Measurements from ENCODE around the gene AIMP2. TPM values are rescaled to one million over a fixed set of nuclear protein-coding genes. Genes with fewer than 3 reads are reported as not detected.
"Not testable (repeated sequence)": the region's sequence is repeated elsewhere in the genome, so short reads cannot be mapped to it uniquely, and the experiment has no call there.

The AIMP2 gene
- 10 to 100 TPM; 37.0 to 47.1 TPM for total RNA-seq

DNA sequence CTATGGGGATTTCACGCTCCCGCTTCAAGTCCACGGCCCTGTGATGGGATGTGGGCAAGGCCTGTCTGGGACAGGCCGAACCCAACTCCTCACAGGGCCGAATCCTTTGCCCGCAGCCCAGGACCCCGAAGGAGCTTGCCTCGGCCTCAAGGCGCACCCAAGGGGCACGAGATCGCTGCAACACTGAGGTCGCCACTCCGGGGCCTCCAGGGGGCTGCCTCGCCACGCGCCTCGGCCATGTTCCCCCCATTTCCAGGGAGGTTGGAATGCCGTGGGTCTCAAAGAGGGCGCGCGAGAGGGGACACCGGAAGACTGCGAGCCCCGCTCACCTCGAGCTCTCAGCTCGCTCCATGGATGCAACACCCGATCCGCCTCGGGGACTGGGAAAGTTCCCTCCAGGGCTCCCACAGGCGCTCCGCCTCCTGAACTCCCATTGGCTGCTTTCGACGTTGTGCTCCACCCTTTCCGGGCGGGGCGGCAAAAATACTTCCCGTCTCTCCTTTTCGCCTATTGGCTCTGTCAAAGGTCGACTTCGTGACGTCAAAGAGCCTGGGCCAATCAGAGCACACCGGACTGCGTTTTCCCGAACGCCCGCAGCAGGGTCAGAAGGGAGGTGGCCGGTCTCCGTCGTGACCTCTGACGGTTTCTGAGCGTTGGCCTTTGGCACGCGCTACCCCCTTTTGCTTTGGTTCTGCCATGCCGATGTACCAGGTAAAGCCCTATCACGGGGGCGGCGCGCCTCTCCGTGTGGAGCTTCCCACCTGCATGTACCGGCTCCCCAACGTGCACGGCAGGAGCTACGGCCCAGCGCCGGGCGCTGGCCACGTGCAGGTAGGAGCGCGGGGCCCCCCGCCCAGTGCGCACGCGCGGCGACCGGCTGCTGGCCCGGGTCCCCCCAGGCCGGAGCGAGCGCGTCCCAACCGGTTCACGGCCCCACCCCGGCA, at the start of gene AIMP2, which contains the start of gene PMS2:
Gene AIMP2 (plus strand): TSS at position 605 of the 944 bp plus-strand sequence. CDS start 92 bp downstream, at position 697.
Gene PMS2 (minus strand): TSS at position 382 of the 944 bp plus-strand sequence. CDS start 30 bp downstream, at position 352.
- H3K27me3 ChIP-seq (replicated peaks; ENCODE audit: insufficient read depth) = no peaks in the 10 kb centered on the region
- TF ChIP-seq CTCF (IDR thresholded peaks at IDR 0.05) = no peak
- peak within 1 kb of the TSS; percentile 80 to 92 for H3K27ac ChIP-seq
- H3K36me3 ChIP-seq = peaks cover 7% of the 10 kb centered on the region
- DNase-seq (ENCODE audit: low spot score) = peak; percentile 98
- H3K4me3 ChIP-seq = peak within 1 kb of the TSS; percentile 88
- H3K9me3 ChIP-seq = no peaks in the 10 kb centered on the region
- peak; percentile 99 for ATAC-seq (ENCODE audit: insufficient number of reproducible peaks, low FRiP score, low read depth)
- peaks cover 9 to 16% of the 10 kb centered on the region in 2 donors for H3K4me1 ChIP-seq (ENCODE audit: control insufficient read depth in 1 of 2, low read depth in 2 of 2)

DNA sequence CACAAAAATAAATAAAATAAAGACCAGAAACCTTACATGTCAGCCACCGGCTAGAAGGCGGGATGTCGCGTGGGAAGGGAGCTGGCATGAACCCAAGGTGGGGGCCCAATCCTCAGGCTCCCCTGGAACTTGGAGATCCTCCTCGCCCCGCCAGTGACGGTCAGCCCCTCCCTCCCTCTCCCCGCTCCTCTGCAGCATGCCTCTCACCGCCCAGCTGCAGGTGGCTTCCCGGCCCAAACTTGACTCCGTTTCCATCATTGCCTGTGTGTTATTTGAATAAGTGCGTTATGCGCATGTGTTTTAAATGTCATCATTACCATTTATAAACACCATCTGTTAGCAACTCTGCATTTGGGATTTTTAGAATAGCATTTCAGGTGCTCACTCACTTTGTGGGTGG, 45.9 kb upstream of the AIMP2 start:
- ATAC-seq (ENCODE audit: insufficient number of reproducible peaks, low FRiP score, low read depth); DNase-seq (ENCODE audit: low spot score); H3K27me3 ChIP-seq (replicated peaks; ENCODE audit: insufficient read depth); H3K4me1 ChIP-seq (ENCODE audit: control insufficient read depth in 1 of 2, low read depth in 2 of 2); H3K4me3 ChIP-seq; H3K27ac ChIP-seq; H3K9me3 ChIP-seq; H3K36me3 ChIP-seq: not testable (repeated sequence)

DNA sequence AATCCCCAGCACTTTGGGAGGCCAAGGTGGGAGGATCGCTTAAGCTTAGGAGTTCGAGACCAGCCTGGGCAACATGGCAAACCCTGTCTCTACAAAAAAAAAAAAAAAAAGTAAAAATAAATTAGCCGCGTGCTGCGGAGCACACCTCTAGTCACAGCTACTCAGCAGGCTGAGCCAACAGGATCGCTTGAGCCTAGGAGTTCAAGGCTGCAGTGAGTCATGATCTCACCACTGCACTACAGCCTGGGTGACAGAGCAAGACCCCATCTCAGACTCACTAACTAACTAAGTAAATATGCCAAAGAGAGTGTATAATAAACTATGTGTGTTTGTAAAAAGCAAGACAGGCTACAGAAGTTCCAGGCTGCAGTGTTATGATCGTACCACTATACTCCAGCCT, 45.3 kb upstream of the AIMP2 start:
- H3K27ac ChIP-seq; H3K4me1 ChIP-seq (ENCODE audit: control insufficient read depth in 1 of 2, low read depth in 2 of 2); H3K36me3 ChIP-seq; H3K4me3 ChIP-seq; ATAC-seq (ENCODE audit: insufficient number of reproducible peaks, low FRiP score, low read depth); H3K9me3 ChIP-seq; H3K27me3 ChIP-seq (replicated peaks; ENCODE audit: insufficient read depth); DNase-seq (ENCODE audit: low spot score): not testable (repeated sequence)

- not testable (repeated sequence) for H3K27me3 ChIP-seq (replicated peaks; ENCODE audit: insufficient read depth); H3K4me1 ChIP-seq (ENCODE audit: control insufficient read depth in 1 of 2, low read depth in 2 of 2); H3K9me3 ChIP-seq; ATAC-seq (ENCODE audit: insufficient number of reproducible peaks, low FRiP score, low read depth); H3K36me3 ChIP-seq; H3K27ac ChIP-seq; H3K4me3 ChIP-seq; DNase-seq (ENCODE audit: low spot score)
Observed at GRCh38 chr7:5970347-5970911, 38.6 kb upstream of the AIMP2 start, which contains the start of gene RSPH10B. Gene RSPH10B (minus strand): TSS chr7:5970689. CDS start chr7:5967116, 3,573 bp downstream.

DNA sequence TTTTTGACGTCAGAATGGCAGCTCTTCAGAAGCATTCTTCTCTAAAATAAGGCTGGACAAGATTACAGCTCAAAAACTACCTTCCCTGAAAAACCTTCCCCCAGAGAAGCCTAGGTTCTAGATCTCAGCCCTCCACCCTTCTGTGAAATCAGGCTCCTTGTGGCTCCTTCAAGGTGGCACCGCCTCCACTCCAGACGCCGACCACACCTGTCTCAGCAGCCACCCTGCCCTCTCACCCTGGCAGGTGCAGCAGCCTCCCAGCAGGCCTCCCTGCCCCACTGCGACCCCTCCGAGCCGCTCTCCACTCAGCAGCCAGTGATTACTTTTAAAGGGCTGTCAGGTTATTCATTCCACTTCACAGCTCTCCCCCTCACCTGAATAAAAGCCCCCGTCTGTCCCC, 35.5 kb upstream of the AIMP2 start:
- not testable (repeated sequence) for H3K27ac ChIP-seq; ATAC-seq (ENCODE audit: insufficient number of reproducible peaks, low FRiP score, low read depth); H3K36me3 ChIP-seq; H3K4me1 ChIP-seq (ENCODE audit: control insufficient read depth in 1 of 2, low read depth in 2 of 2); H3K4me3 ChIP-seq; H3K27me3 ChIP-seq (replicated peaks; ENCODE audit: insufficient read depth); H3K9me3 ChIP-seq; DNase-seq (ENCODE audit: low spot score)

GRCh38 chr7:5979680-5980314, 29.3 kb upstream of the AIMP2 start:
- not testable (repeated sequence) for H3K36me3 ChIP-seq; H3K27me3 ChIP-seq (replicated peaks; ENCODE audit: insufficient read depth); H3K9me3 ChIP-seq; DNase-seq (ENCODE audit: low spot score); H3K4me1 ChIP-seq (ENCODE audit: control insufficient read depth in 1 of 2, low read depth in 2 of 2); ATAC-seq (ENCODE audit: insufficient number of reproducible peaks, low FRiP score, low read depth); H3K4me3 ChIP-seq; H3K27ac ChIP-seq

- ATAC-seq (ENCODE audit: insufficient number of reproducible peaks, low FRiP score, low read depth); H3K36me3 ChIP-seq; H3K9me3 ChIP-seq; H3K4me1 ChIP-seq (ENCODE audit: control insufficient read depth in 1 of 2, low read depth in 2 of 2); H3K27me3 ChIP-seq (replicated peaks; ENCODE audit: insufficient read depth); H3K4me3 ChIP-seq; DNase-seq (ENCODE audit: low spot score); H3K27ac ChIP-seq: not testable (repeated sequence)
Observed at GRCh38 chr7:5987061-5987460, 22.0 kb upstream of the AIMP2 start.
